Dedifferentiated amniotic fluid mesenchymal stem cell (primary cell): Measurements from ENCODE around the gene UQCRC2.
"Not testable (repeated sequence)": the region's sequence is repeated elsewhere in the genome, so short reads cannot be mapped to it uniquely, and the experiment has no call there.

Experiments
- DNase-seq: peaks from one replicate; pipeline ENCODE4 v3.0.0-alpha.2; 2016; ENCODE audit errors: extremely low spot score

The UQCRC2 gene

GRCh38 chr16:21952793-21953540 lies at the start of gene UQCRC2:
TSS of gene UQCRC2 (plus strand) at chr16:21953361. CDS start at chr16:21953424, 63 bp downstream.
- peak; percentile 94 for DNase-seq

DNA sequence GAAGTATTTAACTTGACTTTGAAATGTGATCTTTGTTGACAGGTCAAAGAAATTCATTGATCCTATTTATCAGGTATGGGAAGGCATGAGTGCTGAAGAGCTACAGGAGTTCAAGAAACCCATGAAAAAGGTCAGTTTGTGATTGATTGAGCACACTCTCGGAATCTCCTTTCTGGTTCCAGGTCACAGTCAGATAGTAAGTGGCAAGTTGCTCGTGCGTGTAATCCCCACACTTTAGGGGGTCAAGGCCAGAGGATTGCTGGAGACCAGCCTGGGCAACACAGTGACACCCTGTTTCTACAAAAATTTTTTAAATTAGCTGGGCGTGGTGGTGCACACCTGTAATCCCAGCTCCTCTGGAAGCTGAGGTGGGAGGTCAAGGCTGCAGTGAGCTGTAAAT lies 20.5 kb upstream of the UQCRC2 start:
- DNase-seq: not testable (repeated sequence)

DNA sequence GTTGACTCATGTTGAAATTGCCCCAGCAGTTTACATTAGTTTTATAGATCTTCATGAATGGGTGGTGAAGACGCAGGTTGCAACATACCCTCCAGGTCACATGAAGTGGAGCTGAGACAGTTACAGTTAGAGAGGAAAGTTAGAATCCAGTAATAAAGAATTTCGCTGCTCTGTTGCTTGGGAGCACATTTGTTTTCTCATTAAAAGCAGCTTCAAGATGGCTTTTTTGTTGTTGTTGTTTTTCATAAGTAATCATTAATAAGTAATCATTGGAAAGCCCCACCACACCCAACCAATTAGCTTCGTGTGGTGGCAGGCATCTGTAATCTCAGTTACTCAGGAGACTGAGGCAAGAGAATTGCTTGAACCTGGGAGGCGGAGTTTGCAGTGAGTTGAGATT lies 19.8 kb upstream of the UQCRC2 start:
- DNase-seq: not testable (repeated sequence)

GRCh38 chr16:21933790-21934189 lies 19.4 kb upstream of the UQCRC2 start:
- DNase-seq: not testable (repeated sequence)

DNA sequence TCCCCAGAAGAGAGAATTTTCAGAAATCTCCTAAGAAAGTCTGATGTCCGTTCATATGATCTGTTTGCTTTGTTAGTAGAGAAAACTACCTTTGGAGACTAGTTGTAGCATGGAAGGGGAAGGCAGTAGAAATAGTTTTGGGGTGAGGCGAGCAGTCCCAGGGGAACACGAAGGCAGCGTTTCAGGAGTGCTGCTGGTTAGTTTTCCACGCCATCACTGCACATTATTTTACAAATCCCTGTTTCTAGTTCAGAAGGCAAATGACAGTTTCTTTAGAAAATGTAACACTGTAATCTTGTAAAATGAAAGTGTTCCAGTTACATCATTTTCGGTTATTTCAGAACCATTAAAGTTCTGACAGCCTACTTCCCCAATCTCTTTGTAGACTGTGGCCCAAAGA lies 16.9 kb upstream of the UQCRC2 start:
- DNase-seq: not testable (repeated sequence)

GRCh38 chr16:21937336-21937829 lies 15.8 kb upstream of the UQCRC2 start:
- no peak for DNase-seq

GRCh38 chr16:21940570-21940969 lies 12.6 kb upstream of the UQCRC2 start:
- no peak for DNase-seq

- DNase-seq: no peak
These were observed 9.6 kb upstream of the UQCRC2 start for GRCh38 chr16:21943571-21943970.

GRCh38 chr16:21946889-21947635 lies 6.1 kb upstream of the UQCRC2 start:
- DNase-seq: no peak

GRCh38 chr16:21949713-21950260 lies 3.4 kb upstream of the UQCRC2 start:
- no peak for DNase-seq

DNA sequence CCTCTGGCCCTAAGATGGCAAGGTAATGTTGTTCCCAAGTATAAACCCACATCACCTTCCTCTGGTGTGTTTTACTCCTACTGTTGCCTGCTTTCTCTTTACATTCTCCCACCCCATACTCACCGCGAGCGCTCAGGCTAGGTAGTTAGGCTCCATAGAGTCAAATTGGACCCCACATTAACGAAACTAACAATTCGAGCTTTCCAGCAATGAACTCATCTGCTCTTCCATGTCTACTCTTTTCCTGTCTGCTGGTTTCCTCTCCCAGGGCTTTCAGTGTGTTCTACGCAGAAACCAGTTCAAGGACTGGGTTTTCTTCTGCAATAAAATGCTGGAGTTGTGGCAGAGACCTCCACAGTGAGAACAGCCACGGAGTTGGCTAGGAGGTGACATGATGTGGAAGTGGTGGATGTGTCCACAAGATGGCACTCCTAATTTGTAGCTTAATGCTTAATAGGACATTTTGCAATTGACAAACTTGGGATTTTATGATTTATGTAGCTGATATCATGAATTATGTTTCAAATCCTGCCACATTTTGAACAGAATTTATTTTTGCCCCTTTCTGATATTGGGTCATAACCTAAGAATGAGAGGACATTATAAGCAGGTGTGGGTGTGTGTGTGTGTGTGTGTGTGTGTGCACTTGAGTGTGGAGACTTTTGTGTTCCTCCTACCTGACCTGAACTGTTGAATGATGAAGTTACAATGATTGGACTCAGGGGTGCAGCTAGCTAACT lies 2.2 kb upstream of the UQCRC2 start:
- peak; percentile 16 for DNase-seq

DNA sequence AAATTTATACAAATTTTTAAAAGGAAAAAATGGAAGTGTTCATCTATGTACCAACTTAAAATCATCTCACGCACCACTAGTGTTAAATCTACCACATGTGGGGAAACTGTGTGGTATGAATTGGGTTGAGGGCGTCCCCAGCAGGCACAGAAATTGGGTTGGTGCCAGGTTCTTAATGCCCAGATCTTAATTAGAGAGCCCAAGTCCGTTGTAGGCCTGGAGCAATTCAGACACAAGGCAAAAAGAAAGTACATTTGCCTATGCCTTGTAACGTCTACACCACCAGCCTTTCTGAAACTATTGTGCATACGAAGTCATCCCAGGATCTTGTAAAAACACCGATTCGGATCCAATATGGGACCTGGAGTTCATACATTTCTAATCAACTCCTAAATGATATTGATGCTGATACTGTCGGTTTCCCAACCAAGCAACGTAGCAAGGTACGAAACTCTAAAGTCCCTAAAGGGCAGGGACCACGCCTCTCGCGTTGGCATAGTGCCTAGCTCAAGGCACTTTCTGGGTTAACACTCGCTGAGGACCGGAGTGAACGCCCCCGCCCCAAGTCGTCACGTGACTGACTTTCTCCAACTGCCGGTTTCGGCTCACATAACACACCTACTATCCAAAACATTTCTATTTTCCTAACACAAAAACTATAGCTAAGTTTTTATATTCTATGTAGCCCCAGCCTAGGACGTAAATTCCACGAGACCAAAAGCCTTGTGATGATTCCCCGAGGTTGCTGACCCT lies 945 bp upstream of the UQCRC2 start:
- DNase-seq: peak; percentile 71

DNA sequence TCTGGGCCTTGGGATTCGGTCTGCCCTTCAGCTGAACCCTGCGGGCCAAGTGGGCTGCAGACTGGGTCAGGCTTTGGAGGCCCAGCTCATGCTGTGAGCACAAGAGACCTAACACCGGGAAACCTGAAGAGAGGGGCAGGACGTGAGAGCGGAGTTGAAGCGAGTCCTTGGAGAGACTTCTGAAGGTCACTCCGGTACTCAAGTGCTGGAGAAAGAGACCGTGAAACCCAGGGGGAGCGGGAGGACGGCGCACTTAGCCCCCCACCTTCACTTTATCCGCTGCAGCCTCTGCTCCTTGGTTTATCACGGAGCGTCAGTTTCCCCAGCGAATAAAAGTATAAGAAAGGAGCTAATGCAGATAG lies 361 bp downstream of the UQCRC2 start:
- DNase-seq: no peak

DNA sequence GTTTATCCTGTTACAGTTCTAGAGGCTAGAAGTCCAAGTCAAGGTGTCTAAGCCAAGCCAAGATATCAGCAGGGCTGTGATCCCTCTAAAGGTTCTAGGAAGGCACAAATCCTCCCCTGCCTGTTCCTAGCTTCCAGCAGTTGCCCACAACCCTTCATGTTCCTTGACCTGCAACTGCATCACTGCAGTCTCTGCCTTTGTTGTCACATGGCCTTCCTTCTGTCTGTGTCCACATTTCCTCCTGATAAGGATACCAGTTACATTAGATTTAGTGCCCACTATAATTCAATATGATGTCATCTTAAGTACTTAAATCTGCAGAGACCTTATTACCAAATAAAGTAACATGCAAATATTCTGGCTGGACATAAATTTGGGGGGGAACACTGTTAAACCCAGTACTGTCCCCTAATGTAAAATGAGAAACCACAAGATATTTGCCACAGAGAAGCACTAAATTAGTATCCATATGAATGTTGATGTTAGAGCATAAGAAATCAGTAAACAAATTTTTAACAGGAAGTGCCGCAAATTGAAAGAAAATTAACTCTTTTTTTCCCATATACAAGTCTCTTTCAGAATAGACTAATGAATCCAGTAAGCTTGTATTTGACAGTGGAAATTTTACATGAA lies 4.7 kb downstream of the UQCRC2 start:
- DNase-seq: no peak

GRCh38 chr16:21959050-21959449 lies 5.9 kb downstream of the UQCRC2 start:
- DNase-seq: no peak

DNA sequence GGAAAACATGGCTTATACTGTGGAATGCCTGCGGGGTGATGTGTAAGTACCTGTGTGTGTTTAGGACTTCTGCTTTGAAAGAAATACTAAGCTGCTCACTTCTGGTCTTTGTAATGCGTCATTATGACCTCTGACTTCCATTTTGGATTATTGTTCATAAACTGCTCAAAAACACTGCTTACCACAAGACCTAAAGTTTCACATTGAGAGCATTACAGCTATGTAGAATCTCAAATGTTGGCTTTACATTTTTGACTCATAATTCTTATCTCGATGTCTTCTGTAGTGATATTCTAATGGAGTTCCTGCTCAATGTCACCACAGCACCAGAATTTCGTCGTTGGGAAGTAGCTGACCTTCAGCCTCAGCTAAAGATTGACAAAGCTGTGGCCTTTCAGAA lies 9.3 kb downstream of the UQCRC2 start:
- no peak for DNase-seq

DNA sequence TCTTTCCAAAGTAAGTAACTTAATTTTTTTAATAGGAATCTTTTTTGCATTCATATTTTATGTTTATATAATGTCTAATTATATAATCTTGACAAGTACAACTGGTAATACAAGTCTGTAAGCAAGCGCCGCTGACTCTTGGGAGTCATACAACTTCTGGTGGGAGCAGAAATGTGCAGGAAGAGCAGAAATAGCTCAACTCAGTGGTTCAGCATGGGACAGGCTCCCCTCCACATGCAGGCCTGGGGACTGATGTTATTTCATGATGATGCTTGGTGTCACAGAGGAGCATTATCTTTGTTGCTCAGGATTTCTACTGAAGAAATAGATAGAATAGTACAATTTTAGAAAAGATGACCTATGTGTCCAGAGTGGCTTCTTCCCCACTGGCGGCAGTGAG lies 10.7 kb downstream of the UQCRC2 start:
- DNase-seq: no peak

DNA sequence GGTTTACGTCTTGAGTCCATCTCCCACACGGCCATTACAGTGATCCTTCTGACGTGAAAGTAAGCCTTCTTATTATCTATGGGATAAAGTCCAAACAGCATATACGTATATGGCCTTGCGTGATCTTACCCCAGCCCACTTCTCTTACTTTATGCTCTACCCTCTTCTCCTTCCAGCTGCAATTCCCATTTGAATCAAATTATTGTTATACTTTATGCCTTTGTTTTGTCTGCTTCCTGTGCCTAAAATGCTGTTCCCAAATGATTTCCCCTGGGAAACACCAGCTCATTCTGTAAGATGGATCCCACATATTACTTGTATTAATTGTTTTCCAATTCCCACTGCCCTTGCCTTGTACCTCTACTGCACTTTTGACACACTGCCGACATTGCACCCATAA lies 11.2 kb downstream of the UQCRC2 start:
- DNase-seq: no peak

DNA sequence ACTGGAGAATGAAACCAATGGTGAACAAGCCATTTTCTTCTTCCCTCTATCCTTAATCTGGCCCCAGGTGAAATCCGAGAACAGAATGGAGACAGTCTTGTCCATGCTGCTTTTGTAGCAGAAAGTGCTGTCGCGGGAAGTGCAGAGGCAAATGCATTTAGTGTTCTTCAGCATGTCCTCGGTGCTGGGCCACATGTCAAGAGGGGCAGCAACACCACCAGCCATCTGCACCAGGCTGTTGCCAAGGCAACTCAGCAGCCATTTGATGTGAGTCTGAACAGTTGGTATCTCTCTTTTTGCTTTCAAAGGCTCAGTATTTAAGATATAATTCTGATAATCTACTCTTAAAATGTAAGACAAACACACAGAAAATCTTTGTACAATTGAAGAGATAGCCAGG lies 18.7 kb downstream of the UQCRC2 start:
- no peak for DNase-seq

DNA sequence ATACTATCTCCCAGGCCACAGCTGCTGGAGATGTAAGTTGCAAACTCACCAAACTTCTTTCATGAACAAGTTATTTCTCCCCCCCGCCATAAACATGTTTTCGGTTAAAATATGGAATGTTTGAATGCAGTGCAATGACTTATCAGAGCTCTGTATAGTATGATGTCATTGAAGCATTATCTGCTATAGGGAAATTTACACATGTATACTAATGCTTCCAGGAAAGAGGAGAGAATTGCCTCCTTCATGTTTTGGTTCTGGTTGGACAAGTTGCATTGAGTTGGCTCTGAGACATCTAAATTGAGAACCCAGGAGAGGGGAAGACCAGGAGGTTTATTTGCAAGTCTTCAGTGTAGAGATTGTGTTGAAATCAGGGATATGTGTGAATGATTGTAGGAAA lies 20.8 kb downstream of the UQCRC2 start:
- no peak for DNase-seq

DNA sequence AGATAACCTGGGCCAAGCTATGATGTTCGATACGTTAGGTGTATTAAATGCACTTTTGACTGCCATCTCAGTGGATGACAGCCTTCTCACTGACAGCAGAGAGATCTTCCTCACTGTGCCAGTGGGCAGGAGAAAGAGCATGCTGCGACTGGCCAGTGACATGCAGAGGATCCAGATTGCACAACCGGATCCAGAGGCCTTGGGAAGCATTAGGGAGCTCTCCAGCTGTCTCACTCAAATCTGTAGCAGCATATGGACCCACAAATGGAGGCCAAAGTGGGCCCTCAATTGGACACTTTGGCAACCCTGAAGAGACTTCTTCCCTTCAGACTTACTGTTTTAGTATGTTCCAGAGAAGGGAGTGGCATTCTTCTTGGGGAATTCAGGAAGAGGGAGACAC lies 26.9 kb downstream of the UQCRC2 start:
- DNase-seq: no peak
